Upper lobe of right lung (tissue), 1 donor: ENCODE measurements around the gene IDH3G. TPM values are rescaled to one million over a fixed set of nuclear protein-coding genes. Genes with fewer than 3 reads are reported as not detected.

ENCODE experiments used
- ATAC-seq: fragments of 200-7000 bp; cut with Tn5 transposase; one replicate; pipeline ENCODE4 v1.9.1; 2020; ENCODE audit warnings: mild to moderate bottlenecking, moderate library complexity
- DNase-seq: peaks from one replicate; pipeline ENCODE4 v3.0.0-alpha.2; 2020
- H3K27ac ChIP-seq: fragments of 200-600 bp; one replicate; pipeline ENCODE4 v1.8.0; 2022
- H3K27me3 ChIP-seq: fragments of 200-600 bp; one replicate; pipeline ENCODE4 v1.8.0; 2022; ENCODE audit warnings: mild to moderate bottlenecking
- H3K36me3 ChIP-seq: fragments of 200-600 bp; one replicate; pipeline ENCODE4 v1.8.0; 2022
- H3K4me1 ChIP-seq: fragments of 200-600 bp; one replicate; pipeline ENCODE4 v1.8.0; 2022
- H3K4me3 ChIP-seq: fragments of 200-600 bp; one replicate; pipeline ENCODE4 v1.8.0; 2022; ENCODE audit warnings: mild to moderate bottlenecking
- H3K9me3 ChIP-seq: fragments of 200-600 bp; one replicate; pipeline ENCODE4 v1.8.0; 2022
- intact Hi-C: fragments of 100-400 bp; cut with DNase I; formaldehyde crosslinking; loops from one replicate; pipeline ENCODE4 v1.11.0; 2022
- total RNA-seq: library from RNA; stranded (reverse); fragmentation: NEBNext Ultra II Directional; extraction: Animal tissue kit (Norgen Biotek cat#: 25700); gene quantifications from one replicate; pipeline ENCODE4 v1.2.1, GENCODE V29; 2021
- TF ChIP-seq, protein P1 (sequence below): fragments of 200-600 bp; IDR thresholded peaks from one replicate; pipeline ENCODE4 v1.8.0; 2022; ENCODE audit warnings: antibody characterized with exemption
- donor health status: DM: no; HTN: yes; CAD: no; lungs with severe emphysema.

IDH3G gene
- total RNA-seq, 1 donor from 2014 or later = 42.7 TPM

GRCh38 chrX:153768311-153769157 is 25.6 kb downstream of the IDH3G start:
- intact Hi-C loops = loop anchor here (10.0 kb wide), 1 partner anchor 186 kb away; no protein-coding TSS in a partner anchor
- peak; percentile 39 for DNase-seq
- Histone ChIP-seq H3K27me3 (no peaks in the 10 kb centered on the region), H3K27ac (no peak overlapping the region), H3K36me3 (no peaks in the 10 kb centered on the region), H3K9me3 (no peaks in the 10 kb centered on the region), H3K4me3 (no peak overlapping the region), H3K4me1 (peaks cover 3% of the 10 kb centered on the region)
- TF ChIP-seq, protein P1, sequence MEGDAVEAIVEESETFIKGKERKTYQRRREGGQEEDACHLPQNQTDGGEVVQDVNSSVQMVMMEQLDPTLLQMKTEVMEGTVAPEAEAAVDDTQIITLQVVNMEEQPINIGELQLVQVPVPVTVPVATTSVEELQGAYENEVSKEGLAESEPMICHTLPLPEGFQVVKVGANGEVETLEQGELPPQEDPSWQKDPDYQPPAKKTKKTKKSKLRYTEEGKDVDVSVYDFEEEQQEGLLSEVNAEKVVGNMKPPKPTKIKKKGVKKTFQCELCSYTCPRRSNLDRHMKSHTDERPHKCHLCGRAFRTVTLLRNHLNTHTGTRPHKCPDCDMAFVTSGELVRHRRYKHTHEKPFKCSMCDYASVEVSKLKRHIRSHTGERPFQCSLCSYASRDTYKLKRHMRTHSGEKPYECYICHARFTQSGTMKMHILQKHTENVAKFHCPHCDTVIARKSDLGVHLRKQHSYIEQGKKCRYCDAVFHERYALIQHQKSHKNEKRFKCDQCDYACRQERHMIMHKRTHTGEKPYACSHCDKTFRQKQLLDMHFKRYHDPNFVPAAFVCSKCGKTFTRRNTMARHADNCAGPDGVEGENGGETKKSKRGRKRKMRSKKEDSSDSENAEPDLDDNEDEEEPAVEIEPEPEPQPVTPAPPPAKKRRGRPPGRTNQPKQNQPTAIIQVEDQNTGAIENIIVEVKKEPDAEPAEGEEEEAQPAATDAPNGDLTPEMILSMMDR = no peak
- no peak for ATAC-seq

- Histone ChIP-seq H3K27ac (no peak overlapping the region), H3K9me3 (no peaks in the 10 kb centered on the region), H3K4me3 (no peak overlapping the region), H3K4me1 (peaks cover 3% of the 10 kb centered on the region), H3K27me3 (no peaks in the 10 kb centered on the region), H3K36me3 (no peaks in the 10 kb centered on the region)
- ATAC-seq (no peak), DNase-seq (no peak)
- TF ChIP-seq, protein P1 = no peak
- intact Hi-C loops = loop anchor here (10.0 kb wide), 1 partner anchor 187 kb away; no protein-coding TSS in a partner anchor
These were observed 26.5 kb downstream of the IDH3G start for GRCh38 chrX:153767674-153768055.

- Histone ChIP-seq H3K4me1 (peaks cover 3% of the 10 kb centered on the region), H3K4me3 (no peak overlapping the region), H3K9me3 (no peaks in the 10 kb centered on the region), H3K27ac (no peak overlapping the region), H3K36me3 (no peaks in the 10 kb centered on the region), H3K27me3 (no peaks in the 10 kb centered on the region)
- DNase-seq (peak; percentile 38), ATAC-seq (no peak)
- TF ChIP-seq, protein P1 = no peak
- intact Hi-C loops = loop anchor here (10.0 kb wide), 1 partner anchor 188 kb away; no protein-coding TSS in a partner anchor
These were observed 27.1 kb downstream of the IDH3G start for GRCh38 chrX:153766871-153767673.

DNA sequence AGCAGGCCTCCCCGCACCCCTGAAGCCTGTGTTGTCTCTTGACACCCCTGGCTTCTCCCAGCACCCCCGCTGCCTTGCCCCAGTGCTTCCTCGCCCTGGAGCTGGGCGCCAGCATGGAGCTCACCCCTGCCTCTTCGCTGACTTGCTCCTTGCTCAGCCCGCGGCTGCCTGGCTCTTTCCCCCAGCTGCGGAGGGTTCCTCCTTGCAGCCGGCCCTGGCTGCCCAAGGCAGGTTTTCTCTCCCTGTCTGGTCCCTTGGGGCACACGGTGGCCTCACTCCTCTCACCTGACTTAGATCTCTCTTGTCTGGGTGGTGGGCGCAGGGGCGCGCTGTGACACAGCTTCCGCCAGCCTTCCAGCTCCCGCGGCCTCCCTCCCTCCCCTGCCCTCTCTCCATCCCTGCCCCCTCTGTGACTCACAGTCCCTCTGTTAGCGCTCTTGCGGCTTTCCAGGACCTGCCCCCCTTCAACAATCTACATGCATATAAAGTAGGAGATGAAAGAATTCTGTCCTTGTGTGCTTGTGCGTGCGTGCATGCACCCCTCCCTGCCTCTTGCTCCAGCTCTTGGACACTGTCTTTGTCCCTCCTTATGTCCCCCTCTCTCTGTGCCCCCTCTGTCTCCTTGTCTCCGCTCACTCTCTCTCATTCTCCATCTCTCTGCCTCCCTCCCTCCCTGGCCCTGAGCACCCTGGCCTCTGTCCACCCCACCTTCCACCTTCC is 27.9 kb downstream of the IDH3G start:
- no peaks in the 10 kb centered on the region for H3K27me3 ChIP-seq
- no peaks in the 10 kb centered on the region for H3K36me3 ChIP-seq
- DNase-seq (peak; percentile 54), ATAC-seq (no peak)
- H3K27ac ChIP-seq = no peak overlapping the region
- intact Hi-C loops = loop anchor here (10.0 kb wide), 1 partner anchor 189 kb away; no protein-coding TSS in a partner anchor
- TF ChIP-seq, protein P1 = no peak
- H3K9me3 ChIP-seq = no peaks in the 10 kb centered on the region
- peaks cover 3% of the 10 kb centered on the region for H3K4me1 ChIP-seq
- no peak overlapping the region for H3K4me3 ChIP-seq
